HG02943 (cell line): ENCODE measurements around the gene LIN28A.
"Not testable (repeated sequence)": the region's sequence is repeated elsewhere in the genome, so short reads cannot be mapped to it uniquely, and the experiment has no call there.

Source experiments
- ATAC-seq: cut with Tn5 transposase; IDR thresholded peaks from one replicate; pipeline ENCODE4 v1.9.1; 2021; ENCODE audit warnings: mild to moderate bottlenecking, low read depth, moderate library complexity; ENCODE audit not compliant: unreplicated experiment

Gene LIN28A

DNA sequence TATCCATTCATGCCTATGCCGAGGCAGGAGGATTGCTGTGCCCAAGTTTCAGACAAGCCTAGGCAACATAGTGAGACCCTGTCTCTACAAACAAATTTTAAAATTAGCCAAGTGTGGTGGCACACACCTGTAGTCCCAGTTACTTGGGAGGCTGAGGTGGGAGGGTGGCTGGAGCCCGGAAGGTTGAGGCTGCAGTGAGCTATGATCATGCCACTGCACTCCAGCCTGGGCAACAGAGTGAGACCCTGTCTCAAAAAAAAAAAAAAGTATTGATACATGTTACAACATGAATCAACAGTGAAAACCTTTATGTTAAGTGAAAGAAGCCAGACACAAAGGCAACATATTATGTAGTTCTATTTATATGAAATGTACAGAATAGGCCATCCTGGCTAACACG is 25.6 kb upstream of the LIN28A start:
- ATAC-seq, result not testable (repeated sequence)

DNA sequence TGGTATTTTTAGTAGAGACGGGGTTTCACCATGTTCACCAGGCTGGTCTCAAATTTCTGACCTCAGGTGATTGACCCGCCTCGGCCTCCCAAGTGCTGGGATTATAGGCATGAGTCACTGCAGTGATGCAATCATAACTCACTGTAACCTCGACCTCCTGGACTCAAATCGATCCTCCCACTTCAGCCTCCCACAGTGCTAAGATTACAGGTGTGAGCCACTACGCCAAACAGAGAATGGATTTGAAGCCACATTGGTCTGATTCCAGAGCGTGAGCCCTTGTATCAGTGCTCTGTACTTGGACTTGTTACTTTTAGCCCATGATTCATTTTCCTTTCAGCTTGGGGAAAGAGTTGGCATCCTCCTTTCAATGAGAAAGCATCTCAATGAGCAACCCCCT is 23.2 kb upstream of the LIN28A start:
- ATAC-seq, result no peak

DNA sequence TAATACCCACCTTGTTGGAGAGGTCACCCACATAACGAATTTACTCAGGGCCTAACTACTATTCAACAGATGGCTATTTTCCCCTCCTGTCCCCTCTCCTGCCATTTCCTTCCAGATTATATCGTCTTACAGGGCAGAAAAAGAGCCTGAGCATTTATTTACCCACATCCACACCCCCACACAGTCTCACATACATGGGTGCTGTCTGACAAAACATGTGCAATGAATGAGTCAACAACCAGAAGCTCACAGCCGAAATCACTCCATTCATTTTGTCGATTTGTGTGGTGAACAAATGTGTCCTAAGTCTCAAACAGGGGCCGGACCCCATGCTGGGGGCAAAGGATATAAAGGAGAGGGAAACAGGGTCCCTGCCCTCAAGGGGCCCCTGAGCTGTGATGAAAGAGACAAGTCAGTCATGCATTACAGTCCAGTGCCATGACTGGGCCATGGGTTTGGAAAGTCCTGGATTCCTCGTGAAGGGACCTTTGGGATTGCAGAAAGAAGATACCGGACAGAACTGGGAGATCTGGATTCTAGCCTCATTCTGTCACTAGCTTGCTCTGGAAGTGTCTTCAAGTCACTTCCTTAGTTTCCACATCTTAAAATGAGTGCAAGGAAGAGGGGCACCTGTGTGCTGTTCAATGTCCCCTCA is 21.7 kb upstream of the LIN28A start:
- ATAC-seq, result no peak

DNA sequence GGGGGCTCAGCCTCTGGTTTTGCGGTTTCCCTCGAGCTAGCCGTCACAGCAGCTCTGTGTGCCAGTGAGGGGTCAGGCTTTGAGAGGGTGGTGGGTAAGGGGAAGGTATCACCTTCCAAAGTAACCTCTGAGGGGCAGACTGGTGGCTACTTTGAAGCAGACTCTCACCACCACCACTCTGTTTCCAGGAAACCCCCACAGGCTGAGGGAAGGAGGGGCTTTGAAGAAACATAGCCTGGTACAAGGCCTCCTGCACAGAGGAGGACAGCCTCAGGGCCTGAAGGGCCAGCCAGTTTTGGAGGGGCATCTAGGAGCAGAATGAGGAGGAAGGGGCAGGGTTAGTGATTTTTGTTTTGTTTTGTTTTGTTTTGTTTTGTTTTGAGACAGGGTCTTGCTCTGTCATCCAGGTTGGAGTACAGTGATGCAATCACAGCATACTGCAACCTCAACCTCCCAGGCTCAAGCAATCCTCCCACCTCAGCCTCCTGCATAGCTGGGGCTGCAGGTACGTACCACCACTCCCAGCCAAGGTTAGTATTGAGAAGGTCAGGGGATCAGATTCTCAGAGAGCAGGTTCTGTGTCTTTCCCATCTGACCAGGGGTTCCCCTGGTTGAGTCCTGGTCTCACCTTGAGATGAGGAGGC is 20.9 kb upstream of the LIN28A start:
- ATAC-seq, result no peak

DNA sequence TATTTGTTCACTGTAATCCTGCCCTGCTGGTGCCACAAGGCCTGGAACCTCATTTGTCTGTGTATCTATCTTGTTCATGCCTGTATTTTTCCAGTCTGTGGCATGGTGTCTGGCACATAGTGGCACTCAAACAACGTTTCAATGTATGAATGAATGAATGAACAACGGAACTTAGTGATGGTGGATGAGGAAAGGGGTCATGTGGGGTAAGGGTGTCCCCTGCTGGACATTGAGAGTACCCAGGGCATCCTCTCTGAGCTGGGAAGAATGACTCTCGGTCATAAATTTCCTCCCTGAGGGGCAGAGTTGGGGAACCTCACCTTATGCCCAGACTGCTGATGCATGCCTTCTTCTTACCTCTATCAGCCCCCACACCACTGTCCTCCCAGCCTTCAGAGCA is 19.2 kb upstream of the LIN28A start:
- ATAC-seq, result no peak

DNA sequence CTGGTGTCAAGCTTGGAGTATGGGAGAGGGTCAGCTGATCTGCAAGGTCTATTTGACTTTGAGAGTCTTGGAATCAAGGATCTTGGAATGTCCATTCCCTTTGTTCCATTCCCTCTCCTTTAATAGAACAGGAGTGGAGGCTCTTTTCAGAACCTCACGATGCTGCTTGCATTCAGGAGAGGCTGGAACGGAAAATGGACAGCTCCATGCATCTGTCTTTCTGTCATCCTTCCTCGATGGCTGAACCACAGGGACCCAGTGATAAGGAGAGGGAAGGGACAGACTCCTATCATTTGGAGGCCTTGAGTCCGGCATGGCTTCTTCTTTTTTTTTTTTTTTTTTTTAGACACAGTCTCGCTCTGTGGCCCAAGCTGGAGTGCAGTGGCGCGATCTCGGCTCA is 14.9 kb upstream of the LIN28A start:
- ATAC-seq, result no peak

DNA sequence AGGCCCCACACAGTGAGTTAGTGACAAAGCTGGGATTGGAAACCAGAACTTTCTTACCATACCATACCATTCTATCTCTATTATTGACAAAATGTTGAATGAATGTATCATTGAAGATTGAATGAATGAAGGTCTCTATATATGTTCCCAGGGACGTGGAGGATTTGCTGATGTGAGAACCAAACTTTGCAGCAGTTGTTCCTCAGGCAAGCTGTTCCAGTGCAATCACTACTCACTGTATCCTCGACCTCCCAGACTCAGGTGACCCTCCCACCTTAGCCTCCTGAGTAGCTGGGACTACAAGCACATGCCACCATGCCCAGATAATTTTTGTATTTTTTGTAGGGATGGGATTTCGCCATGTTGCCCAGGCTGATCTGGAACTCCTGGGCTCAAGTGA is 11.6 kb upstream of the LIN28A start:
- no peak for ATAC-seq

DNA sequence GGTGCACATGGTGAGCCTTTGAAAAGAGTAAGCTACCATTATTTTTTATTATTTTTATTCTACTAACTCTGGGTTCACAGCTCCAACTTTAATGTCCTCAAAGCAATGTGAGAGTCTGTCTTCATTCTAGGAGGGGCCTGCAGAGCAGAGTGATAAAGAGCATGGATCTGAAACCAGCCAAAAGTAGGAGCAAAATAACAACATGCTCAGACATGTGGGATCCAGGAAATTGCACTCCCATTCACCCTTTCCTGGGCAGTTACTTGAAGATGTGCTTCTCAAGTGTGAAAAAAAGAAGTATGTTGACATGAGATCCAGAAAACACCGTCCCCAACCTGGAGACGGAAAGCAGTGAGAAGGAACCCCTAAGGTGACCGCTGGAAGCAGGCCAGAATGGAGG is 8.7 kb upstream of the LIN28A start:
- no peak for ATAC-seq

DNA sequence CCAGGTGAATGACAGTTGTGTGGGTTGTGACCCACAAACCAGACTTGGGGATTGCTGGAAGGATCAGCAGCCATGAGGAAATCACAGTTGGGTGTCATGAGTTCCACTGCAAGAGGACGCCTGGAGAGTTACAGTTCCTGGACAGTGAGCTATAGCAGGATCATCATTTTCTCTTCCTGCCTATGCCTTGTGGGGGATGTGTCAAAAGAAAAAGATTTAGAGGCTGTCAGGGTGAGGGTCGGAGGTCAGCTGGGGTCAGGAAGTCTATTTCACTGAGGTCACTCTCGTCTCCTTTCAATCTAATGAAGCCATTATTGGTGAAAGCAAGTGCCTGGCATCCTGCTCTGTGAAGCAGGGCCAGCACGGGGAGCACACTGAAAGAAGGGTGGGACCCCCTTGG is 7.0 kb upstream of the LIN28A start:
- no peak for ATAC-seq

DNA sequence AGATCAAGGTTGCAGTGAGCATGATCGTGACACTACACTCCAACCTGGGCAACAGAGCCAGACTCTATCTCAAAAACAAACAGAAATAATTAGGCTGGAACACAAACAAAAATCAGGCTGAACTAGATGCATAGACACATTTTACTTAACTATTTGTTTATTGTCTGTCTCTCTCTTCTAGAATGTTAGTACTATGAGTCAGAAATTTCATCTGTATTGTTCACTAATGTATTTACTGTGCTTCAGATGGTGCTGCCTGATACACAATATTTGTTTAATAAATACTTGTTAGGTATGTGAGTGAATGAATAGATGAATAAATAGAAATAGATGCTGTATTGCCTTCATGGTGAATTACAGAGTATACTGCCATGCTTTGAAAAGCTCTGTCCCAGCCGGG is 6.0 kb upstream of the LIN28A start:
- no peak for ATAC-seq

DNA sequence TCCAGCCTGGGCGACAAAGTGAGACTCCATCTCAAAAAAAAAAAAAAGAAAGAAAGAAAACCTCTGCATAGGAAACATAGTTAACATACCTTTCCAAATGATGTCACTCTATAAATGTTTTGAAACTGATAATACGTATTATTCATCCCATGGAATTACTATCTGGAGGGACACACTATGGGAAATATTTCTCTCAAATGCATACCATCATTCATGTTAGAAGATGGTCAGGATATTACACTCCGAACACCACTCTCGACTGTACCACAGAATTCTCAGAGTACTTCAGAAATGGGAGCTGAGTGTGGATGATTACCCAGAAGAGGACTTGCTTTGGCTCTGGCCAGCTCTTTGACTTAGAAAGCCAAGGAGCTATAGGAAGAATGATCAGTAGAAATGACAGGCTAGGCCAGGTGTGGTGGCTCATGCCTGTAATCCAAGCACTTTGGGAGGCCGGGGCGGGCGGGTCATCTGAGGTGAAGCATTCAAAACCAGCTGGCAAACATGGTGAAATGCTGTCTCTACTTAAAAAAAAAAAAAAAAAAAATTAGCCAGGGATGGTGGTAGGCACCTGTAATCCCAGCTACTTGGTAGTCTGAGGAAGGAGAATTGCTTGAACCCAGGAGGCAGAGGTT is 5.2 kb upstream of the LIN28A start:
- ATAC-seq, result no peak

DNA sequence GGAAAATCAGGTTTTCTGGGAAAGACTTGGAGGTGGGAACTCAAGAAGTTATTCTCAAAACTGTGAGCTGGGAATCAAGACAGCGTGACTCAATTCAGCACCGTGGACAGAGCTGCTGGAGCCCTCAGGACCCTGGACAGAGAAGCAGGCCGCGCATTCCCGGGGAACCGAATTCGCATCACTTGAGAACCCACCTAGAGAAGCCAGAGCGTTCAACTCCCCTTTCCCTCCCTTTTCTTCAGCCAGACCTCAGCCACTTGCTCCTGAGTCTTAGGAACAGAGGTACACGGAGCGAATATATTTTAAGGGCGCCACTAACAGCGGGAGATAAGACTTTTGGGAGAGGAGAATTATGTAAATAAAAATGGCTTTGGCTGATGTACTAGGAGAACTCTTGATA is 2.0 kb upstream of the LIN28A start:
- ATAC-seq, result no peak

DNA sequence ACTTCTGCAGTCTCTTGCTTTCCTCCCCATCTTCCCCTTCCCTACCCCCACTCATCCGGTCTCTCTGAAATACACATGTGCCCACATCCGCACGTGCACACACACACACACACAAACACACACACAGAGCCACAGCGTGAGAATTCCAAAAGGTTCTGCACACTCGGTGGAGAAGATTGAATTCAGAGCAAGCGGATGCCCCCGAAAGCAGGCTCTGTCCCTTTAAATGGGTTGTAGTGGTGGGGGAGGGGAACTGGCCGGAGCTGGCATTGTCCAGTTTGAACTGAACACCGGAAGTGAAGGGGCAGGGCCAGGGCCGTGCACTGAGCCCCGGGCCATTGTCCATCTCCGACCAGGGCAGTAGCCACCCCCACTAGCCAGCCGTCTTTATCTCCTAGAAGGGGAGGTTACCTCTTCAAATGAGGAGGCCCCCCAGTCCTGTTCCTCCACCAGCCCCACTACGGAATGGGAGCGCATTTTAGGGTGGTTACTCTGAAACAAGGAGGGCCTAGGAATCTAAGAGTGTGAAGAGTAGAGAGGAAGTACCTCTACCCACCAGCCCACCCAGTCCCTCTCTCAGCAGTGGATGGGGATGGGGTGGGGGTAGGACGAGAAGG is 1.3 kb upstream of the LIN28A start:
- no peak for ATAC-seq

DNA sequence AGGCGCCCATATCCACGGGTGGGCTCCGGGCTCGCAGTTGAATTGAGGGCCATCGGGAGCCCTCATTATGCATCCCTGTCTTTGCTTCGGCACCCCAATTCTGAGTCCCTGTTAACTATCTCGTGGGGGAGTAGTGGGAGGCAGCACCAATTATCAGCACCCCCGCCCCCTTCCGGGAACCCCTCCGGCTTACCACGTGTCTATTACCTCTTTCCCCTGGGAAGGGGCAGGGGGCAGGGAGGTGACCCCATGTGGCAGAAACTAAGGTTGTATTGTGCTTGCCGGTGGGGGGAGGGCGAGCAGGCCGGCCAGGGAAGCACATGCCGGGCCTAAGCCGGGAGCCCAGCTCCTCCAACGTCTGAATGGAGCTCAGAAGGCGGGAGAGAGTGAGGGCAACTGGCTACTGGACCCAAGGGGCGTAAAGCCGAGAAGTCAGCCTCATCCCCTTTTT is 1.0 kb downstream of the LIN28A start:
- ATAC-seq, result no peak

DNA sequence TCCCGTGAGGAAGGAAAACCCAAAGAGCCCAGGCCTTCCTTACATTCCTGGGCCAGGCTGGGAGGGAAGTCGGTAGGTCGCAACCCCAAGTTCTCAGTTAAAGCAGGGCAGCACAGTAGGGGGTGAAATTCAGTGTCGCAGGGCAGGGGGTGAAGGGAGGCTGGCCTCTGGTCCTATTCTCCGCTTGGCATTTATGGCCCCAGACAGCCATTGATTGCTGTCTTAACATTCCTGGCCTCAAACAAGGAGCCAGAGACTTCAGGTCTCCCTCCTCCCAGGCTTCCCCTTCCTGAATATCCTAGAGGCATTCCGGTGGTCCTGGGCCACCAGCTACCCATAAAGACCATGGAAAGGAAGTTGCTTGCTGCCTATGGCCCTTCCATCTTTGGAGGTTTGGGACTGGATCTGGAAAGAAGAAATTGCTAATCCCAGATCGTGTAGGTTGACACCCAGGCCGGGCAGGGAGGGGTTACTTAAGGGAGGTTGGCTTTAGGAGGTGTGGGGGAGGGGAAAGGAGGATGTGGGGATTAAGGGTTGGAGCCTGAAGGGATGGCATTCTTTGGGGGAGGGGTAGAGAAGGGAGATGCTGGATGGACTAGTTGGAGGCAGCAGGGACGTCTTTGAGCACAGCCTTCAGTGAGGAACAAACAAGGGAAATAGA is 1.7 kb downstream of the LIN28A start:
- ATAC-seq, result no peak

DNA sequence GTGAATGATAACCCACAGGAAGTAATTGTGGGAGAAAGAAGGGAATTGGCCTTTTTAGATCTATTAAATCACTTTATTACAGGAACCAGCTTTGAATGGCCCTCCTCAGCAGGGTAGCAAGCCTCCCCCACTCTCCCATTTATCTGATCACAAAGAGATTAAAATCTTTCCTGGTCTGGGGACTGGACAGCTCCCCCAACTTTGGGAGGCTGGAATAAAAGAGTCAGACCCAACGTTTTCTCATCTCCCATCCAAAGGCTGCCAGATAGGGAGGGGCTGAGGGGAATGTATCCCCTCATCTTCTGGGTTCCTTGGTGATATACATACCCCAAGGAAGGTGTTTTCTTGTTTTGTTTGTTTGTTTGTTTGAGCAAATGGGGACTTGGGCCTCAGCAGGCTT is 2.4 kb downstream of the LIN28A start:
- ATAC-seq, result no peak

DNA sequence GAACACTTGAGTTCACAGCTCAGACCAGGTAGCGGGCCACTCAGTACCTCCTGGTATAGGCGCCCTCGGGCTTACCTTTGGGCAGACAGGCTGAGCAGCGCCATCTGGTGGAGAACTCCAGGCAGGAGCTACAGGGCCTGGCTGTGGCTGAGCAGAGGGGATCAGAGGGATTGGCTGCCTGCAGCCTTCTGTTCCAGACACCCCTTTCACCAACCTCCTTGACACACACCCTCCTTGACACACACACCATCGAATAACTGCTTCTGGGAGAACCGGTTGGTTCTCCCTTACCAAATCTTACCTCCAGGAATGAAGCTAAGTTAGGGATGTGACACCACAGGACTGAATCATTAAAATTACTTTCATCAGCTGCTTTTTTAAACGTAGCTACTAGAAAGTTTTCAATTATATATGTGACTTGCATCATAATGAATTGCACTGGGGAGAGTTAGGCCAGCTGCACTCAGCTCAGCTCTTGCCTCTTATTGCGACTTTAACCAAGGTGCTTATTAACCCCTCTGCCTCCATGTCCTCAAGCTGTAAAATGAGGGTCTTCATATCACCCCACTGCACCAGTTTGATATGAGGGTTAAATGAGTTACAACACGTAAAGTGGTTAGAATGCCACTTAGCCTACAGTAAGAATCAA is 6.6 kb downstream of the LIN28A start:
- no peak for ATAC-seq

DNA sequence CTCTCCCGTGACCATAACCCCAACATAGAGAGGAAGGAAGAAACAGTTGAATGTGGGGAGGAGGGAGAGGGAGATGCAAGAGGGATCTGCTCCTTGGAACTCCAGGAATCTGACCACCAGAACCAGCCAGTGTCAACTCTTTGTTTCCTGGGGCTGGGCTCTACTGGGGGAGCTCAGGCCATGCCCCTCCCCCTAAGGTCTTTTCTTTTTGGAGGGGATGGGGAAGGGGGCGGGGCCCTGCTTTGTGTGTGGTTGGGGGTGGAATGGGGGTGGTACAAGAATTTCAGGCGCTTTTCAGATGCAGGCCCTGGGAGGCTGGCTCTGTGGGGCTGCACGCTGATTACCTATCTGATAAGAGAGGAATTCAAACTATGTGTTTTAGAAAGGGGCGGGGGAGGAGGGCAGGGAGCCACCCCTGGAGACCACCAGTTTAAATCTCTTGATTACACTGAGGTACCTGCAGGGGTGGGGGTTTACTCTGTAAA is 8.3 kb downstream of the LIN28A start:
- ATAC-seq, result no peak

DNA sequence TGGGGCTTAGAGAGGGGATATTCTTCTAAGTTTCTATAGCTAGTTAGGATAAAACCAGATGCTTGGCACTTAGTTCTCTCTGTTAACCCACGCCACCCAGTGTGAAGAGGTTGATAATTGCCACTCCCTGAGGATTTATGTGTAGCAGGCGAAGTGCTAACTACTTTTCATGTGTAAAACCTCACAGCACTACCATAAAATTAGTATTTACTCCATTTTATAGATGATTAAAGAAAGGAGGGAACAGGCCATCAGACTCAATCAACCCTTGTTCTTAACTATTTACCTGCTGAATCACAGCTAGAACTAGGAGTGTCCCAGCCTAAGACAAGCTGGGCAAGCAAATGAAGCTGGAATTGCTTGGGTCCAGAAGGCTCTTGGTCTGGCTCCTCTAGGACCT is 8.9 kb downstream of the LIN28A start:
- no peak for ATAC-seq

DNA sequence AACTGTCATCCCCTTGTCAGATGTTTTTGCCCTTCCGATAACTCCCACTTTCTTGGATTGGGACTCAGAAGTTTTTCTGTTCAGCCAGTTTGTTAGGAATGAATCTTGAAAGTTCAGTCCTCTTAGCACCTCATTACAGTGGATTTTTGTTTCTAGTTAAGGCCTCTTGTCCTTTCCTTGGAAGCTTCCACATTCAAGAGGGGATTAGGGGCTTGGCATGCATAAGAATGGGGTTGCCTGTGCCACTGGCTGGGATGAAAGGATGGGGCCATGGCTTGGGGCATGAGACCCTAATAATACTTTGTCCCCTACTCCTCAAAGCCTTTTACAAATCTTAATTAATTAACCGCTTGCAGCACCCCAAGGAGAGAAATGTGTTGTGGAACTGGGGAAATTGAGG is 19.1 kb downstream of the LIN28A start:
- ATAC-seq, result no peak
